Ascending aorta (tissue), 2 donors: ENCODE results near the gene CACNA1H. TPM values are rescaled to one million over a fixed set of nuclear protein-coding genes. Genes with fewer than 3 reads are reported as not detected.

ENCODE experiments used
- DNase-seq, 2 donors: peaks; one replicate each; pipeline ENCODE4 v3.0.0-alpha.2; 2019; ENCODE audit warnings: low spot score in 2 of 2
- H3K27ac ChIP-seq, 2 donors: fragments of 200-600 bp; sonication (generic); one replicate each; pipeline ENCODE4 v1.5.1; 2016 to 2017; ENCODE audit warnings: mild to moderate bottlenecking in 1 of 2
- H3K27me3 ChIP-seq: fragments of 200-600 bp; sonication (generic); one replicate; pipeline ENCODE4 v1.5.1; 2017
- H3K36me3 ChIP-seq, 2 donors: fragments of 200-600 bp; sonication (generic); one replicate each; pipeline ENCODE4 v1.5.1; 2016
- H3K4me1 ChIP-seq, 2 donors: fragments of 200-600 bp; sonication (generic); one replicate each; pipeline ENCODE4 v1.5.1; 2016 to 2017; ENCODE audit warnings: mild to moderate bottlenecking in 1 of 2
- H3K4me3 ChIP-seq, 2 donors: fragments of 200-600 bp; sonication (generic); one replicate each; pipeline ENCODE4 v1.5.1; 2016 to 2017; ENCODE audit warnings: mild to moderate bottlenecking in 1 of 2
- H3K9me3 ChIP-seq, 2 donors: fragments of 200-600 bp; sonication (generic); one replicate each; pipeline ENCODE4 v1.5.1; 2016
- CTCF ChIP-seq, 3 experiments: fragments of 200-600 bp in 2 of 3; fragments of 450-650 bp in 1 of 3; sonication (generic) in 2 of 3; IDR thresholded peaks; one replicate each; pipeline ENCODE4 v1.5.1; 2016 to 2019; ENCODE audit warnings: antibody characterized with exemption in 3 of 3, mild to moderate bottlenecking in 1 of 3, moderate library complexity in 1 of 3
- intact Hi-C: fragments of 100-400 bp; cut with DNase I; formaldehyde crosslinking; loops from one replicate; pipeline ENCODE4 v1.15.1; 2023
- total RNA-seq: library from RNA; depleted of rRNA; stranded (reverse); fragments of >200 nt; gene quantifications from one replicate; pipeline ENCODE4 v1.1.0, GENCODE V29; 2016

Gene CACNA1H
- total RNA-seq, 1 donor from 2014 or later: 57.5 TPM

GRCh38 chr16:1143761-1144450 lies 9.0 kb upstream of the CACNA1H start:
- H3K4me1 ChIP-seq: no peaks in the 10 kb centered on the region
- no peaks in the 10 kb centered on the region for H3K9me3 ChIP-seq
- H3K36me3 ChIP-seq: no peaks in the 10 kb centered on the region
- H3K4me3 ChIP-seq: no peak overlapping the region
- no peak overlapping the region for H3K27ac ChIP-seq
- no peaks in the 10 kb centered on the region for H3K27me3 ChIP-seq
- no peak for TF ChIP-seq CTCF (IDR thresholded peaks at IDR 0.05)
- intact Hi-C loops: no loop called here
- DNase-seq: no peak

- DNase-seq: no peak
- no peak for TF ChIP-seq CTCF (IDR thresholded peaks at IDR 0.05)
- Histone ChIP-seq H3K36me3 (no peaks in the 10 kb centered on the region), H3K27me3 (no peaks in the 10 kb centered on the region), H3K27ac (no peak overlapping the region), H3K9me3 (no peaks in the 10 kb centered on the region), H3K4me1 (no peaks in the 10 kb centered on the region), H3K4me3 (no peak overlapping the region)
- intact Hi-C loops: no loop called here
Observed at GRCh38 chr16:1144476-1145382, 8.2 kb upstream of the CACNA1H start.

GRCh38 chr16:1145383-1146100 lies 7.4 kb upstream of the CACNA1H start:
- H3K27ac ChIP-seq: no peak overlapping the region
- no peaks in the 10 kb centered on the region for H3K36me3 ChIP-seq
- H3K4me1 ChIP-seq: no peaks in the 10 kb centered on the region
- H3K27me3 ChIP-seq: no peaks in the 10 kb centered on the region
- intact Hi-C loops: no loop called here
- no peak for DNase-seq
- TF ChIP-seq CTCF (IDR thresholded peaks at IDR 0.05): no peak
- H3K9me3 ChIP-seq: no peaks in the 10 kb centered on the region
- no peak overlapping the region for H3K4me3 ChIP-seq

GRCh38 chr16:1146409-1146808 lies 6.5 kb upstream of the CACNA1H start:
- intact Hi-C loops: no loop called here
- DNase-seq: no peak
- TF ChIP-seq CTCF (IDR thresholded peaks at IDR 0.05): no peak
- Histone ChIP-seq H3K4me3 (no peak overlapping the region), H3K27ac (no peak overlapping the region), H3K27me3 (no peaks in the 10 kb centered on the region), H3K9me3 (no peaks in the 10 kb centered on the region), H3K36me3 (no peaks in the 10 kb centered on the region), H3K4me1 (no peaks in the 10 kb centered on the region)

GRCh38 chr16:1147027-1147426 lies 5.9 kb upstream of the CACNA1H start:
- Histone ChIP-seq H3K36me3 (no peaks in the 10 kb centered on the region), H3K27me3 (no peaks in the 10 kb centered on the region), H3K27ac (no peak overlapping the region), H3K4me3 (no peak overlapping the region), H3K4me1 (no peaks in the 10 kb centered on the region), H3K9me3 (no peaks in the 10 kb centered on the region)
- intact Hi-C loops: no loop called here
- no peak for DNase-seq
- TF ChIP-seq CTCF (IDR thresholded peaks at IDR 0.05): no peak
